Measurements from ENCODE around the gene VPS35L.

The VPS35L gene

DNA sequence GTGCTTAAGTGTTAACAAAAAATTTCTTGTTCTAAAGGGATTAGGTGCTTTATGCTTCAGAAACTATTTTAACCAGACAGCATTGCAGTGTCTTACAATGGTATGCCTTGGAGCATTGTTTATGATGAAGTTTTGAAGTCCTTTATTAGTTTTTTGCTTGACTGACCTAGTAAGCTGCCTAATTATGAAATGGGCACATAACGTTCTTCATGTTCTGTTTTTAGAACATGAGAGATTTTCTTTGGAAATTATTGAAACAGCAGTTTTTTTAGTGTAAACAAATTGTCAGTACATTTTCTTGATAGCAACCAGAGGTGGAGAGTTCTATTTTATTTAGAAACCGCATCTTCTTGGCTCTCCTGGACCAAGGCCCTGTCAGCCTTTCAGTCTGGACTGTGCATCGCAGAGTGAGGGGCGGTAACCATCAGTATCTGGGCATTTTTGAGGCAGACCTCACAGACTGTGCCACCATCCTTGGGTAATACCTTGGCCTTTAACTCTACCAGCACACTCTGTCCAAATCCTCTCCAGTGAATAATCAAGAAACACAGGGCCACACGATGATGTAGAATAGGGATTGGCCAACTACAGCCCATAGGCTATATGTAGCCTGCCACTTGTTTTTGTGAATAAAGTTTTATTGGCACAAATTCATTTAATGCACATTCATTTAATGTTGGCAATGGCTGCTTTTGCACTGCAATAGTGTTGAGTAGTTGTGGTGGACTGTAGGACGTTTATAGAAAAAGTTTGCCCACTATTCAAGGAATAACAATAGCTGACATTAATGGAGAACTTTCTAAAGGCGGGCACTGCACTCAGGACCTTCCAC lies 81.1 kb downstream of the VPS35L start:
- no peak overlapping the region for H3K4me3 ChIP-seq (ENCODE audit: low read depth, low read length)
- TF ChIP-seq CTCF (IDR thresholded peaks at IDR 0.05; ENCODE audit: low read depth, low read length): no peak

DNA sequence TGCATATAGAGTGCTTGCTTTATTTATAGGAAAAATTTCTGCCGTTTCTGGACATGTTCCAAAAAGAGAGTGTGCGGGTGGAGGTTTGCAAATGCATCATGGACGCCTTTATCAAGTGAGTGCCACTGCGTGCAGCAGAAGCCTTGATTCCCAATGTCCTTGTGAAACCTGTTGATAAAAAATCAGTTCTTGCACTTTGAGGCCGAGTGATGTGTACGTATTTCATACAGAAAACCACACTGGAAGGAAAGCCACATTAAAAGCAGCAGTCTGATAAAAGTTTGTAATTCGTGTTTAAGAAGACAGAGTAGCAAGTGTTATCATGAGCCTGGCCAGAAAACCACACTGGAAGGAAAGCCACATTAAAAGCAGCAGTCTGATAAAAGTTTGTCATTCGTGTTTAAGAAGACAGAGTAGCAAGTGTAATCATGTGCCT lies 84.5 kb downstream of the VPS35L start:
- no peak for TF ChIP-seq CTCF (IDR thresholded peaks at IDR 0.05; ENCODE audit: low read depth, low read length)
- H3K4me3 ChIP-seq (ENCODE audit: low read depth, low read length): no peak overlapping the region

DNA sequence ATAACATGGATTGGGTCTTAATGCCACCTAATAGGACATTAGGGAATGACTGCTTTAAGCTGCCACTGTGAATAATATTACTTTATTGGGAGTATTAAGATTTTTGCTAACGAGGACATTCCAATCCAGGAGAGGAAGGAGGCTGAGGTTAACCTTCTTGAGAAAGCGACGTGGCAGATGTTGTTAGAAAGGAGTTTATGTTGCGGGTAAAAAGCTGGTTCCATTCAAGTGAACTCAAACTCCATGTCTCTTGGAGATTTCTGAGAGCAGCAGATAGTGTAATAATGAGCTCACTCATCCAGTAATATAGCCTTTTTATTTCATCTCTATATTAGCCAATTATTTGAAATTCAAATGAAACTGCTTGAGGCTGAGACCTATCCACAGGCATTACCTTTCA lies 87.0 kb downstream of the VPS35L start:
- no peak overlapping the region for H3K4me3 ChIP-seq (ENCODE audit: low read depth, low read length)
- TF ChIP-seq CTCF (IDR thresholded peaks at IDR 0.05; ENCODE audit: low read depth, low read length): no peak

GRCh38 chr16:19644877-19645276 lies 89.4 kb downstream of the VPS35L start:
- TF ChIP-seq CTCF (IDR thresholded peaks at IDR 0.05; ENCODE audit: low read depth, low read length): no peak

GRCh38 chr16:19645557-19645981 lies 90.1 kb downstream of the VPS35L start:
- H3K4me3 ChIP-seq (ENCODE audit: low read depth, low read length): no peak overlapping the region
- TF ChIP-seq CTCF (IDR thresholded peaks at IDR 0.05; ENCODE audit: low read depth, low read length): no peak

More at GRCh38 chr16:19644877-19645276, 89.4 kb downstream of the VPS35L start:
- no peak overlapping the region for H3K4me3 ChIP-seq (ENCODE audit: low read depth, low read length)

GRCh38 chr16:19649980-19650379 lies 94.5 kb downstream of the VPS35L start:
- H3K4me3 ChIP-seq (ENCODE audit: low read depth, low read length): no peak overlapping the region
- TF ChIP-seq CTCF (IDR thresholded peaks at IDR 0.05; ENCODE audit: low read depth, low read length): no peak

DNA sequence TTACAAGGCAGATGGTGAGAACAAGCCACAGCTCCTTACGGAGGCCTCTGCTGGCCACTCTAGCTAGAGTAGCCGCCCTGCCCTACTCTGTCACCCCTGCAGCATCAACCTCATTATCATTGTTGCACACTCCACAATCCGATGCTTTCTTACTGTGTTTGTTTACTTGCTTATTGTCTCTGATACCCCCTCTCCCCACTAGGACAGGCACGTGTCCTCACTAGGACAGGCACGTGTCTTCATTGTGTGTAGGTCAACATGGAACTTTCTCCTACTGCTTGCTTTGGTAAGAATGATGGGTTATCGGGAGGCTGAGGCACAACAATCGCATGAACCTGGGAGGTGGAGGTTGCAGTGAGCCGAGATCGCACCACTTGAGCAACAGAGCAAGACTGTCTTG lies 98.6 kb downstream of the VPS35L start:
- no peak overlapping the region for H3K4me3 ChIP-seq (ENCODE audit: low read depth, low read length)
- no peak for TF ChIP-seq CTCF (IDR thresholded peaks at IDR 0.05; ENCODE audit: low read depth, low read length)
